KOPT-K1 (cell line): ENCODE results near the gene FRY.
A peak's percentile ranks its signal among the peaks of the same experiment; 100 is the strongest.

Experiments used
- H3K27ac ChIP-seq: fragments of 200-600 bp; sonication (generic); 2 replicates; pipeline ENCODE4 v1.5.1; 2016; ENCODE audit warnings: antibody characterized with exemption, mild to moderate bottlenecking, low read depth, low read length; ENCODE audit not compliant: poor library complexity, severe bottlenecking
- H3K36me3 ChIP-seq: fragments of 200-600 bp; sonication (generic); 2 replicates; pipeline ENCODE4 v1.5.1; 2017; ENCODE audit warnings: antibody characterized with exemption, mild to moderate bottlenecking, low read length, moderate library complexity; ENCODE audit not compliant: insufficient read depth
- H3K9me3 ChIP-seq: fragments of 200-600 bp; sonication (generic); 2 replicates; pipeline ENCODE4 v1.5.1; 2017; ENCODE audit warnings: antibody characterized with exemption, low read length, mild to moderate bottlenecking; ENCODE audit not compliant: insufficient read depth, poor library complexity, severe bottlenecking

Gene FRY

DNA sequence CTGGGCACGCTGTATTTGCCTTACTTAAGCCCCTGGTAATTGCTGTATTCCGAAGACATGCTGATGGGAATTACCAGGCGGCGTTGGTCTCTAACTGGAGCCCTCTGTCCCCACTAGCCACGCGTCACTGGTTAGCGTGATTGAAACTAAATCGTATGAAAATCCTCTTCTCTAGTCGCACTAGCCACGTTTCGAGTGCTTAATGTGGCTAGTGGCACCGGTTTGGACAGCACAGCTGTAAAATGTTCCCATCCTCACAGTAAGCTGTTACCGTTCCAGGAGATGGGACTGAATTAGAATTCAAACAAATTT lies 284.4 kb downstream of the FRY start:
- peaks cover 36% of the 10 kb centered on the region for H3K36me3 ChIP-seq
- H3K27ac ChIP-seq = peak overlapping the region; percentile 88

GRCh38 chr13:32316501-32316900 lies 284.9 kb downstream of the FRY start:
- Histone ChIP-seq H3K36me3 (peaks cover 42% of the 10 kb centered on the region), H3K9me3 (no peaks in the 10 kb centered on the region), H3K27ac (peak overlapping the region; percentile 88)

More for the DNA sequence above, 284.4 kb downstream of the FRY start:
- H3K9me3 ChIP-seq = no peaks in the 10 kb centered on the region

- no peaks in the 10 kb centered on the region for H3K9me3 ChIP-seq
- peaks cover 55% of the 10 kb centered on the region for H3K36me3 ChIP-seq
- no peak overlapping the region for H3K27ac ChIP-seq
These were observed 286.3 kb downstream of the FRY start for GRCh38 chr13:32317716-32318465.

DNA sequence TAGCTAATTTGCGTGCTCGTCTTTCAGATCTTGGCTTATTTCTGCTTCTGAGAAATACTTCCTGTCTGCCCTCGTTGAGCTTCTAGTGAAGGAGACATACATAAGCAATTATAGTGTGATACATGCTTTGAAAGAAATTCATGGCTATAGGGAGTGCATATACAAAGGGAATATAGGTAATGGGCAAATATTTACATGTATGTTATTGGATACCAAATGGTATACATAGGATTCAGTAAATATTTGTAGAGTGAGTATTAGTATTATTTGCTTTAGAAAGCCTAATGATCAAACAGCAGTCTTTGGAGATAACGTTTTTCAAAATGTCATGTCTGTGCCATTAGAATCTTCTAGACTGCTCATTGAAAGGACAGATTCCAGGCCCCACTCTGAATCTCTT lies 289.0 kb downstream of the FRY start:
- Histone ChIP-seq H3K9me3 (no peaks in the 10 kb centered on the region), H3K27ac (no peak overlapping the region), H3K36me3 (peaks cover 78% of the 10 kb centered on the region)

DNA sequence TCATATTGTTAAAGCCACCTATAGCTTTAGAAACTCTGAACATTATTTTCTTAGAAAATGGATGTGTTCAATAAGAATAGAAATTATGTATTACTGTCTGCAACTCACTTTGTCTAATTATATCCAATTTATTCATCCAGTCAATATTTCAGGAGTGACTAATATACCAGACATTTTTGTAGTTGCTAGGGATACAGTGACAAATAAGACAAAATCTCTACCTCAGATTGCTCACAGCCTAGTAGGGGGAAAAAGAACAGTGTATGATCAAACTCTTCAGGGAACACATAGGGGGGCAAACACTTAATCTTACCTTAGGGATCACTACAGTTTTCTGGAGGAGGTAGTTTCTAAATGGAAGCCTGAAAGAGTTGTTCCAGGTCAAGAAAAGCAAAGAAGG lies 292.3 kb downstream of the FRY start:
- no peak overlapping the region for H3K27ac ChIP-seq
- no peaks in the 10 kb centered on the region for H3K9me3 ChIP-seq
- peaks cover 96% of the 10 kb centered on the region for H3K36me3 ChIP-seq

DNA sequence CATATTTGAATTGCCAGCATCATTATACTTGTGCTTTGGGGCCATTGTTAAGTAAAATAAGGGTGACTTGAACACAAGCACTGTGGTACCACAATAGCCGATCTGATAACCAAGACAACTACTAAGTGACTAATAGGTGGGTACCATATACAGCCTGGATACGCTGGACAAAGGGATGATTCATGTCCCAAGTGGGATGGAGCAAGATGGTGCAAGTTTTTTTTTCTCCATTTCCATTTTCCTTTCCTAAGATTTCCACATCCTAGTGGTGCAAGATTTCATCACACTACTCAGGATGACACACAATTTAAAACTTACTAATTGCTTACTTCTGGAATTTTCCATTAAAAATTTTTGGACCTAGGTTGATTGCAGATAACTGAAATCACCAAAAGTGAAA lies 298.9 kb downstream of the FRY start:
- Histone ChIP-seq H3K36me3 (peaks cover 100% of the 10 kb centered on the region), H3K27ac (no peak overlapping the region), H3K9me3 (peaks cover 33% of the 10 kb centered on the region)

- Histone ChIP-seq H3K36me3 (peaks cover 95% of the 10 kb centered on the region), H3K9me3 (peaks cover 75% of the 10 kb centered on the region), H3K27ac (no peak overlapping the region)
These were observed 303.1 kb downstream of the FRY start for GRCh38 chr13:32334671-32335070.

GRCh38 chr13:32340914-32341313 lies 309.3 kb downstream of the FRY start:
- Histone ChIP-seq H3K9me3 (peaks cover 79% of the 10 kb centered on the region), H3K27ac (no peak overlapping the region), H3K36me3 (peaks cover 81% of the 10 kb centered on the region)

DNA sequence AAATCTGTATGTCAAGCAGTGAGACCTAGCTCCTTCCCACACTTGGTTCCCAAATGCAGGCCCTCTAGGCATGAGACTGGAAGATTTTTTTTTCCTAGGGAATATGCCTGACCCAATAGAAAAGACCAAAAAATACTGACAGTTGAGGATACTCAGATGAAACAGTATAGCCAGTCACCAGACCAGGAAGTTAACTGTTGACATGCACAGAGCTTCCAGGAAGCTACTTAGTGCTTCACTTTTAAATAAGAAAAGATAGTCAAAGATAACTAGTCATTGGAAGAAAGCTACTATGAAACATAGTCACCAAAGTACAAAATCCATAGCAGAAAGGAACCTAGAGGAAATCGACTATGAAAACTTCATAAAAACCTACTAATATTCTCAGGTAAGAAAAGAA lies 316.1 kb downstream of the FRY start:
- Histone ChIP-seq H3K36me3 (peaks cover 94% of the 10 kb centered on the region), H3K27ac (no peak overlapping the region), H3K9me3 (peaks cover 11% of the 10 kb centered on the region)
